ENCODE measurements around the gene MAP4K5. TPM values are rescaled to one million over a fixed set of nuclear protein-coding genes. Genes with fewer than 3 reads are reported as not detected.

MAP4K5 gene
- total and polyA plus RNA-seq, 2 of the 13 experiments (the other 11 are each of a cell fraction or from before 2014, with no cell fraction given) = 12.7 to 23.9 TPM

DNA sequence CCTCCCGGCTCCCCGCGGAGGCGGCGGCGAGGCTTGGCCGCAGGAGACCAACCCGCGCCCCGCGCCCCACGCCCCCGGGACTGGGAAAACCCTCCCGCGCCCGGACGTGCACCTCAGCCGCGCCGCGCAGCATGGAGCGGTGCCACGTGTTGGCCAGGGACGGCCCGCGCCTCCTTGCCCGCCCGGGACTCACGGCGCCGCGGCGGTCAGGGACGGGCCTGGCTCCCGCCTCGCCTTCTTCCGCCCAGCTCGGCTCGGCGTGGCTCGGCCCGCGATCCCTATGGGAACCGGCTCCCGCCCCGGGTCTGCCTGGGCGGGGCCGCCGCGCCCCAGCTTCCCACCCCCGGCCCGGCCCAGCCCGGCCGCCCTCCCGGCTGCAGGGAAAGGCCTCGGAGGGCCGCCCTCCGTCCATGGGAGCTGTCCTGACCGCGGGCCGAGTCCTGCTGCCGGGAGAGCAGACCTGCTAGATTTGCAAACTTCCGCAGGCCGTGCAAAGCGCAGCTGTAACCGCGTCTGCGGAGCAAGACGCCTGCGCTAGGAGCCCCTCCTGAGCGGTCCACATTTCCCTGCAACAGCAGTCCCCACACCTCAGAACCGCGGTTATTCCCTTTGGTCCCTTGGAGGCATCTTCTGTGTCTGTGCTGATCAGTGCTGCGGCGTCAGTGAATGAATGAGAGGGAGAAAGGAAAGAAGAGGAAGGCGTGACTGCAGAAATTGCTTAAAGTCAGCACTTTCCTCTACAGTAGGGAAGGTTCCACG, 135.6 kb downstream of the MAP4K5 start, which contains the start of gene CDKL1 (continued):
- TF ChIP-seq MTA3 (CRISPR knock-in tag; IDR thresholded peaks at IDR 0.05) (no peak), SMYD3 (CRISPR knock-in tag; IDR thresholded peaks at IDR 0.05) (no peak), SOX6 (IDR thresholded peaks at IDR 0.05) (no peak), SOX6 (CRISPR knock-in tag; IDR thresholded peaks at IDR 0.05) (no peak), SOX5 (CRISPR knock-in tag; IDR thresholded peaks at IDR 0.05; ENCODE audit: borderline replicate concordance) (no peak), FOXA1 (IDR thresholded peaks at IDR 0.05) (no peak), FOXA1 (CRISPR knock-in tag; IDR thresholded peaks at IDR 0.05) (no peak), SAP130 (CRISPR knock-in tag; IDR thresholded peaks at IDR 0.05; ENCODE audit: low read depth) (peak; percentile 72), ZNF510 (CRISPR knock-in tag; IDR thresholded peaks at IDR 0.05; ENCODE audit: low read depth) (no peak), NFIC (IDR thresholded peaks at IDR 0.05; ENCODE audit: low read length) (no peak), HNF4G (IDR thresholded peaks at IDR 0.05; ENCODE audit: borderline replicate concordance, low read depth, low read length) (no peak), HNF4G (CRISPR knock-in tag; IDR thresholded peaks at IDR 0.05; ENCODE audit: borderline replicate concordance, low read depth) (no peak), ZNF124 (CRISPR knock-in tag; IDR thresholded peaks at IDR 0.05) (no peak), ZBTB7B (CRISPR knock-in tag; IDR thresholded peaks at IDR 0.05) (no peak; the same call in 1 of the 2 replicates), CBX5 (CRISPR knock-in tag; IDR thresholded peaks at IDR 0.05; ENCODE audit: borderline replicate concordance) (no peak), ZBTB38 (CRISPR knock-in tag; IDR thresholded peaks at IDR 0.05) (peak; percentile 58), ZNF264 (CRISPR knock-in tag; IDR thresholded peaks at IDR 0.05) (no peak), ZNF616 (CRISPR knock-in tag; IDR thresholded peaks at IDR 0.05; ENCODE audit: low read depth) (peak; percentile 41; the same call in 1 of the 2 replicates), ZFP41 (CRISPR knock-in tag; IDR thresholded peaks at IDR 0.05; ENCODE audit: borderline replicate concordance) (no peak), MIER3 (CRISPR knock-in tag; IDR thresholded peaks at IDR 0.05; ENCODE audit: borderline replicate concordance) (no peak)
- TF ChIP-seq, protein P1, sequence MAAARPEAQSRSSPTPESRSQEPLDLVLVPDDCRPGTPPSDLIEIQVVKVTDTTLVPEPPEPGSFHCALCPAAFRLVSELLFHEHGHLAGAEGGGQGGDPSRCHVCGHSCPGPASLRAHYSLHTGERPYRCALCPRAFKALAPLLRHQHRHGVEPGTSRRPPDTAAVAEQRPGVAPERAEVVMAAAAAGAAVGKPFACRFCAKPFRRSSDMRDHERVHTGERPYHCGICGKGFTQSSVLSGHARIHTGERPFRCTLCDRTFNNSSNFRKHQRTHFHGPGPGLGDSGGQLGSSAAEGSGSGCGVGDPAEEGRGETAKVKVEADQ (CRISPR knock-in tag; IDR thresholded peaks at IDR 0.05; ENCODE audit: borderline replicate concordance) = peak; percentile 69; the same call in 1 of the 2 replicates
- TF ChIP-seq, protein P2, sequence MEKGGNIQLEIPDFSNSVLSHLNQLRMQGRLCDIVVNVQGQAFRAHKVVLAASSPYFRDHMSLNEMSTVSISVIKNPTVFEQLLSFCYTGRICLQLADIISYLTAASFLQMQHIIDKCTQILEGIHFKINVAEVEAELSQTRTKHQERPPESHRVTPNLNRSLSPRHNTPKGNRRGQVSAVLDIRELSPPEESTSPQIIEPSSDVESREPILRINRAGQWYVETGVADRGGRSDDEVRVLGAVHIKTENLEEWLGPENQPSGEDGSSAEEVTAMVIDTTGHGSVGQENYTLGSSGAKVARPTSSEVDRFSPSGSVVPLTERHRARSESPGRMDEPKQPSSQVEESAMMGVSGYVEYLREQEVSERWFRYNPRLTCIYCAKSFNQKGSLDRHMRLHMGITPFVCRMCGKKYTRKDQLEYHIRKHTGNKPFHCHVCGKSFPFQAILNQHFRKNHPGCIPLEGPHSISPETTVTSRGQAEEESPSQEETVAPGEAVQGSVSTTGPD (CRISPR knock-in tag; IDR thresholded peaks at IDR 0.05) = no peak
- TF ChIP-seq, protein P3, sequence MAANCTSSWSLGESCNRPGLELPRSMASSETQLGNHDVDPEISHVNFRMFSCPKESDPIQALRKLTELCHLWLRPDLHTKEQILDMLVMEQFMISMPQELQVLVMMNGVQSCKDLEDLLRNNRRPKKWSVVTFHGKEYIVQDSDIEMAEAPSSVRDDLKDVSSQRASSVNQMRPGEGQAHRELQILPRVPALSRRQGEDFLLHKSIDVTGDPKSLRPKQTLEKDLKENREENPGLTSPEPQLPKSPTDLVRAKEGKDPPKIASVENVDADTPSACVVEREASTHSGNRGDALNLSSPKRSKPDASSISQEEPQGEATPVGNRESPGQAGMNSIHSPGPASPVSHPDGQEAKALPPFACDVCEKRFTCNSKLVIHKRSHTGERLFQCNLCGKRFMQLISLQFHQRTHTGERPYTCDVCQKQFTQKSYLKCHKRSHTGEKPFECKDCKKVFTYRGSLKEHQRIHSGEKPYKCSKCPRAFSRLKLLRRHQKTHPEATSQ (CRISPR knock-in tag; IDR thresholded peaks at IDR 0.05; ENCODE audit: borderline replicate concordance) = 0 out of 2 replicates have a peak, but pooled peaks have one; percentile 80
- TF ChIP-seq, protein P4, sequence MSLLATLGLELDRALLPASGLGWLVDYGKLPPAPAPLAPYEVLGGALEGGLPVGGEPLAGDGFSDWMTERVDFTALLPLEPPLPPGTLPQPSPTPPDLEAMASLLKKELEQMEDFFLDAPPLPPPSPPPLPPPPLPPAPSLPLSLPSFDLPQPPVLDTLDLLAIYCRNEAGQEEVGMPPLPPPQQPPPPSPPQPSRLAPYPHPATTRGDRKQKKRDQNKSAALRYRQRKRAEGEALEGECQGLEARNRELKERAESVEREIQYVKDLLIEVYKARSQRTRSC (CRISPR knock-in tag; IDR thresholded peaks at IDR 0.05; ENCODE audit: low read depth) = 0 out of 2 replicates have a peak, but pooled peaks have one; percentile 79
- TF ChIP-seq, protein P5, sequence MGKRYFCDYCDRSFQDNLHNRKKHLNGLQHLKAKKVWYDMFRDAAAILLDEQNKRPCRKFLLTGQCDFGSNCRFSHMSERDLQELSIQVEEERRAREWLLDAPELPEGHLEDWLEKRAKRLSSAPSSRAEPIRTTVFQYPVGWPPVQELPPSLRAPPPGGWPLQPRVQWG (CRISPR knock-in tag; IDR thresholded peaks at IDR 0.05; ENCODE audit: borderline replicate concordance, low read depth) = no peak
- TF ChIP-seq, protein P6, sequence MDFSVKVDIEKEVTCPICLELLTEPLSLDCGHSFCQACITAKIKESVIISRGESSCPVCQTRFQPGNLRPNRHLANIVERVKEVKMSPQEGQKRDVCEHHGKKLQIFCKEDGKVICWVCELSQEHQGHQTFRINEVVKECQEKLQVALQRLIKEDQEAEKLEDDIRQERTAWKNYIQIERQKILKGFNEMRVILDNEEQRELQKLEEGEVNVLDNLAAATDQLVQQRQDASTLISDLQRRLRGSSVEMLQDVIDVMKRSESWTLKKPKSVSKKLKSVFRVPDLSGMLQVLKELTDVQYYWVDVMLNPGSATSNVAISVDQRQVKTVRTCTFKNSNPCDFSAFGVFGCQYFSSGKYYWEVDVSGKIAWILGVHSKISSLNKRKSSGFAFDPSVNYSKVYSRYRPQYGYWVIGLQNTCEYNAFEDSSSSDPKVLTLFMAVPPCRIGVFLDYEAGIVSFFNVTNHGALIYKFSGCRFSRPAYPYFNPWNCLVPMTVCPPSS (IDR thresholded peaks at IDR 0.05) = no peak
